ENCODE measurements around the gene ANLN.

DNA sequence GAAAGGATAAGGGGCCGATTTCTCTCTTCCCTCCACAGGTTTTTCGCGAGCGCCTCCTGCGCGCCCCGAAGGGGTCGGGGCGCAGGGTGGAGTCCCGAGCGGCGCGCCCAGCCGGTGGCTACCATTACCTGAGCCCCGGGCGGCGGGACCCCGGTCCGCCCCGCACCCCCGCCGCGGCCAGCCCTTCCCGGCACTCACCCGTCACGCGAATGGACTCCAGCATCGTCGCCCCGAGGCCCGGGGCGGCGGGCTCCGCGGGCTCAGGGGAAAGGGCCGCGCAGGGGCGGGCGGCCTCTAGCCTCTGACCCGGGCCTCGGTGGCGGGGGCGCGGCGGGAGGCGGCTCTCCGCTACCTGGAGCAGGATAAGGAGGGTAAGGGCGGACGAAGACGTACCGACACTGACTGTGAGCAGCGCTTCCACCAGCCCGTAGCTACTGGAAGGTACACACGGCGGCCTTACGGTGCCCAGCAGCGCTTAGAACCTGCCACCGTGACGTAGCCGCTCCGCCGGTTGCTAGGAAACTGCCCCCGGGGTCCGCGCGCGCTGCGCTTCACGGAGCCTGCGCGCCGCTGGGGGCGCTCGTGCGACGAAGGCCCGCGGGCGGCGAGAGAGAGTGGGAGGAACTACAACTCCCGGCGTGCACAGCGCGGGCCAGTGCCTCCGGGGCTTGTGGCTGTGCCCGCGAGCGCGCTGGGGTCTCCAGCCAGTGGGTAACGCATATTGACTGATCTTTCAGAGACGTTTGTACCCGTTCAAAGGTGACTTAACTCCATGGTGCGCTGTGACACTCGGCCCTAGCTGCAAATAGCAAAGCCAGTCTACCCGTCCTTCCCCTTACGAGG lies 22.7 kb upstream of the ANLN start:
- no peak for TF ChIP-seq SMARCC2 (IDR thresholded peaks at IDR 0.05; ENCODE audit: low read depth)
- TF ChIP-seq CEBPB (tag; IDR thresholded peaks at IDR 0.05): no peak
- TF ChIP-seq, protein P1, sequence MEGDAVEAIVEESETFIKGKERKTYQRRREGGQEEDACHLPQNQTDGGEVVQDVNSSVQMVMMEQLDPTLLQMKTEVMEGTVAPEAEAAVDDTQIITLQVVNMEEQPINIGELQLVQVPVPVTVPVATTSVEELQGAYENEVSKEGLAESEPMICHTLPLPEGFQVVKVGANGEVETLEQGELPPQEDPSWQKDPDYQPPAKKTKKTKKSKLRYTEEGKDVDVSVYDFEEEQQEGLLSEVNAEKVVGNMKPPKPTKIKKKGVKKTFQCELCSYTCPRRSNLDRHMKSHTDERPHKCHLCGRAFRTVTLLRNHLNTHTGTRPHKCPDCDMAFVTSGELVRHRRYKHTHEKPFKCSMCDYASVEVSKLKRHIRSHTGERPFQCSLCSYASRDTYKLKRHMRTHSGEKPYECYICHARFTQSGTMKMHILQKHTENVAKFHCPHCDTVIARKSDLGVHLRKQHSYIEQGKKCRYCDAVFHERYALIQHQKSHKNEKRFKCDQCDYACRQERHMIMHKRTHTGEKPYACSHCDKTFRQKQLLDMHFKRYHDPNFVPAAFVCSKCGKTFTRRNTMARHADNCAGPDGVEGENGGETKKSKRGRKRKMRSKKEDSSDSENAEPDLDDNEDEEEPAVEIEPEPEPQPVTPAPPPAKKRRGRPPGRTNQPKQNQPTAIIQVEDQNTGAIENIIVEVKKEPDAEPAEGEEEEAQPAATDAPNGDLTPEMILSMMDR (IDR thresholded peaks at IDR 0.05 in 2 of 3, conservative IDR thresholded peaks at IDR 0.05 in 1 of 3; ENCODE audit: insufficient read depth in 2 of 3, low read depth in 1 of 3, low read length in 3 of 3): peak; percentile 89 to 95 (median 93)
- TF ChIP-seq SIN3A (IDR thresholded peaks at IDR 0.05; ENCODE audit: borderline replicate concordance in 2 of 2, control insufficient read depth in 1 of 2, low read depth in 2 of 2, low read length in 2 of 2): no peak
- no peak for TF ChIP-seq ARNT (IDR thresholded peaks at IDR 0.05)
- peak; percentile 89; the same call in 1 of the 2 replicates for TF ChIP-seq MTA3 (IDR thresholded peaks at IDR 0.05; ENCODE audit: borderline replicate concordance)
- TF ChIP-seq JUND (IDR thresholded peaks at IDR 0.05; ENCODE audit: borderline replicate concordance, low read depth, low read length): peak; percentile 54
- TF ChIP-seq JUND (tag; IDR thresholded peaks at IDR 0.05; ENCODE audit: borderline replicate concordance, low read depth, low read length): no peak; the same call in 2 of the 3 replicates
- TF ChIP-seq MBD2 (IDR thresholded peaks at IDR 0.05; ENCODE audit: borderline replicate concordance, low read depth): no peak; the same call in 1 of the 2 replicates
